ENCODE results near the gene CFB.

Gene CFB

GRCh38 chr6:31948753-31949413 lies 3.0 kb downstream of the CFB start:
- peak in 2 of 4 experiments; percentile 15 to 21 for DNase-seq

GRCh38 chr6:31949926-31950548 lies 4.1 kb downstream of the CFB start:
- DNase-seq, result no peak

GRCh38 chr6:31952140-31952805 lies 6.4 kb downstream of the CFB start:
- peak; percentile 77 to 87 (median 80) for DNase-seq

- DNase-seq, result no peak
Observed at GRCh38 chr6:31952890-31953289, 7.0 kb downstream of the CFB start.

- DNase-seq, result no peak
Observed at GRCh38 chr6:31954511-31954910, 8.6 kb downstream of the CFB start.

- no peak for DNase-seq
Observed at GRCh38 chr6:31956796-31957195, 10.9 kb downstream of the CFB start.

GRCh38 chr6:31958412-31958740 lies 12.5 kb downstream of the CFB start:
- no peak for DNase-seq

GRCh38 chr6:31958741-31959739 lies 13.1 kb downstream of the CFB start, which contains the start of the genes NELFE and SKIC2:
NELFE (minus strand) TSS chr6:31958971; CDS start chr6:31958446, 525 bp downstream.
SKIC2 (plus strand) TSS chr6:31959175; CDS start chr6:31959193, 18 bp downstream.
- peak; percentile 99 to 100 (median 99) for DNase-seq

GRCh38 chr6:31961616-31962015 lies 15.7 kb downstream of the CFB start:
- no peak for DNase-seq

- no peak for DNase-seq
Observed at GRCh38 chr6:31963921-31964320, 18.0 kb downstream of the CFB start.

- no peak for DNase-seq
Observed at GRCh38 chr6:31965700-31966099, 19.8 kb downstream of the CFB start.

- DNase-seq, result no peak
Observed at GRCh38 chr6:31966506-31966905, 20.6 kb downstream of the CFB start.

GRCh38 chr6:31966997-31967925 lies 21.4 kb downstream of the CFB start:
- no peak for DNase-seq

- DNase-seq, result no peak
Observed at GRCh38 chr6:31967926-31968320, 22.0 kb downstream of the CFB start.

GRCh38 chr6:31968326-31968725 lies 22.4 kb downstream of the CFB start:
- DNase-seq, result no peak

GRCh38 chr6:31968791-31969711 lies 23.2 kb downstream of the CFB start:
- no peak for DNase-seq

GRCh38 chr6:31969712-31970603 lies 24.1 kb downstream of the CFB start:
- no peak for DNase-seq

- no peak for DNase-seq
Observed at GRCh38 chr6:31970604-31971271, 24.8 kb downstream of the CFB start.
